Neuronal stem cell (in vitro differentiated cells): Measurements from ENCODE around the gene COPG2.
"Not testable (repeated sequence)": the region's sequence is repeated elsewhere in the genome, so short reads cannot be mapped to it uniquely, and the experiment has no call there.

Experiments
- DNase-seq: peaks from one replicate; pipeline ENCODE4 v3.0.0-alpha.2; 2013; ENCODE audit warnings: low spot score
- H2AFZ ChIP-seq: one replicate; pipeline ENCODE4 v1.6.1; 2013; ENCODE audit warnings: mild to moderate bottlenecking, low read length, inconsistent platforms
- H2AK5ac ChIP-seq: 2 replicates; pipeline ENCODE4 v1.6.1; 2013; ENCODE audit warnings: low read depth, mild to moderate bottlenecking, inconsistent platforms, low read length, moderate library complexity, mixed read lengths
- H2BK120ac ChIP-seq: 2 replicates; pipeline ENCODE4 v1.6.1; 2013; ENCODE audit warnings: low read depth, mild to moderate bottlenecking, inconsistent platforms, low read length, moderate library complexity, mixed read lengths
- H2BK12ac ChIP-seq: one replicate; pipeline ENCODE4 v1.6.1; 2013; ENCODE audit warnings: low read length, inconsistent platforms
- H2BK15ac ChIP-seq: 2 replicates; pipeline ENCODE4 v1.6.1; 2013; ENCODE audit warnings: mild to moderate bottlenecking, low read length, inconsistent platforms, mixed read lengths
- H2BK5ac ChIP-seq: one replicate; pipeline ENCODE4 v1.6.1; 2013; ENCODE audit warnings: inconsistent platforms, mild to moderate bottlenecking, low read length, moderate library complexity
- H3K14ac ChIP-seq: one replicate; pipeline ENCODE4 v1.6.1; 2013; ENCODE audit warnings: low read length, inconsistent platforms
- H3K18ac ChIP-seq: 2 replicates; pipeline ENCODE4 v1.6.1; 2013; ENCODE audit warnings: low read length, inconsistent platforms
- H3K23ac ChIP-seq: 2 replicates; pipeline ENCODE4 v1.6.1; 2013; ENCODE audit warnings: low read depth, mild to moderate bottlenecking, mixed read lengths, low read length, inconsistent platforms; ENCODE audit not compliant: poor library complexity
- H3K27ac ChIP-seq: replicated peaks from 3 replicates; pipeline ENCODE4 v1.5.1; 2013; ENCODE audit warnings: low read length, inconsistent platforms
- H3K27me3 ChIP-seq, 3 experiments: 2 replicates each; pipeline ENCODE4 v1.6.1; 2013; ENCODE audit warnings: low read length in 3 of 3, mild to moderate bottlenecking in 2 of 3, inconsistent platforms in 1 of 3, low read depth in 1 of 3, mixed read lengths in 1 of 3, moderate library complexity in 1 of 3; ENCODE audit not compliant: control insufficient read depth in 3 of 3, insufficient read depth in 3 of 3
- H3K36me3 ChIP-seq, 2 donors: replicated peaks in 1 of 2; 2 replicates each; pipeline ENCODE4 v1.6.1; 2013; ENCODE audit warnings: low read length in 2 of 2; ENCODE audit not compliant: control insufficient read depth in 2 of 2, insufficient read depth in 2 of 2
- H3K4ac ChIP-seq: 2 replicates; pipeline ENCODE4 v1.6.1; 2013; ENCODE audit warnings: inconsistent platforms, mild to moderate bottlenecking, low read length, moderate library complexity
- H3K4me1 ChIP-seq, 2 donors: 1 replicate in 1 of 2; 2 replicates in 1 of 2; pipeline ENCODE4 v1.6.1; 2013; ENCODE audit warnings: low read length in 2 of 2, low read depth in 1 of 2; ENCODE audit not compliant: control insufficient read depth in 2 of 2, insufficient read depth in 1 of 2
- H3K4me2 ChIP-seq: one replicate; pipeline ENCODE4 v1.6.1; 2013; ENCODE audit warnings: mild to moderate bottlenecking, low read length, inconsistent platforms; ENCODE audit not compliant: insufficient read depth, poor library complexity, severe bottlenecking
- H3K4me3 ChIP-seq, 2 donors: 2 replicates each; pipeline ENCODE4 v1.5.1; 2013; ENCODE audit warnings: low read length in 2 of 2, mild to moderate bottlenecking in 2 of 2, inconsistent platforms in 1 of 2, moderate library complexity in 1 of 2
- H3K79me1 ChIP-seq: one replicate; pipeline ENCODE4 v1.6.1; 2013; ENCODE audit warnings: low read depth, mild to moderate bottlenecking, inconsistent platforms, low read length, moderate library complexity
- H3K9ac ChIP-seq: one replicate; pipeline ENCODE4 v1.6.1; 2013; ENCODE audit warnings: mild to moderate bottlenecking, low read depth, low read length, inconsistent platforms; ENCODE audit not compliant: poor library complexity
- H3K9me3 ChIP-seq, 2 donors: replicated peaks in 1 of 2; 2 replicates each; pipeline versions ENCODE3 to v1.6.1; 2013; ENCODE audit warnings: low read length in 2 of 2, mild to moderate bottlenecking in 2 of 2, inconsistent platforms in 1 of 2, low read depth in 1 of 2, mixed read lengths in 1 of 2, moderate library complexity in 1 of 2; ENCODE audit not compliant: control insufficient read depth in 2 of 2, insufficient read depth in 1 of 2
- H4K8ac ChIP-seq: one replicate; pipeline ENCODE4 v1.6.1; 2013; ENCODE audit warnings: low read depth, mild to moderate bottlenecking, inconsistent platforms, low read length, moderate library complexity
- H4K91ac ChIP-seq: one replicate; pipeline ENCODE4 v1.6.1; 2013; ENCODE audit warnings: low read length, low read depth, mild to moderate bottlenecking, inconsistent platforms; ENCODE audit not compliant: poor library complexity
- WGBS, 2 donors: extraction: QIAGEN DNeasy Blood & Tissue Kit; methylation state at CpG; one replicate each; pipeline ENCODE4 v1.1.7; 2013; ENCODE audit warnings: missing lambda C conversion rate in 2 of 2, mixed read lengths in 1 of 2; ENCODE audit not compliant: insufficient read length in 2 of 2, insufficient replicate concordance in 1 of 2; ENCODE audit errors: extremely low coverage in 2 of 2; 5-methylcytosine and 5-hydroxymethylcytosine counted together

The COPG2 gene

GRCh38 chr7:130515315-130516040, 153.1 kb downstream of the COPG2 start:
- Histone ChIP-seq H3K18ac (no peak overlapping the region), H3K36me3 (peaks cover 10 to 76% of the 10 kb centered on the region in 2 donors), H3K4me2 (no peak overlapping the region), H3K4ac (no peak overlapping the region), H2BK120ac (no peak overlapping the region), H2AK5ac (no peak overlapping the region), H4K91ac (no peak overlapping the region), H2BK5ac (no peak overlapping the region), H3K27me3 (no peaks in the 10 kb centered on the region), H3K14ac (no peak overlapping the region), H4K8ac (no peak overlapping the region), H3K4me3 (no peak overlapping the region), H2AFZ (no peak overlapping the region), H2BK15ac (no peak overlapping the region), H3K9me3 (no peaks in the 10 kb centered on the region), H2BK12ac (no peak overlapping the region), H3K9ac (no peak overlapping the region), H3K23ac (no peak overlapping the region), H3K79me1 (no peaks in the 10 kb centered on the region), H3K27ac (peak overlapping the region; percentile 11), H3K4me1 (peaks cover 6 to 9% of the 10 kb centered on the region in 2 donors)
- no peak for DNase-seq
- WGBS, 2 donors: no CpG with 5 or more reads among the region's 3 CpGs

DNA sequence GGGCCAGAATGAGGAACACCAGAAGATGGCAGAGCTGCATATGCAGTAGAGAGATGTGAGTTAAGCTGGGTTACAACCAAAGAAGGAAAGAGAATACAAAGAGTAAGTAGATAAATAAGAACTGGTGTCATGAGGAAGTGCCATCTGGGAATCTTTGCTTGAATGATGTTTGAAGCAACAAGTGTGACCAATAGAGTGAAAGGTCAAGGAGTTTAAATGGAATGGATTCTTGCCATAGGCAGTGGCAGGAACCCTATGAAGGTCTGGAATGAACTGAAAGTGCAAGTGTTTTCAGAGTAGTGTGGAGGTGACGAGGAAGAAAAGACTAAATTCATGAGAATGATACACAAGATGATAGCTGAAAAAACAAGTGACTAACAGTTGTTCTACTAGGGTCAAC, 155.1 kb downstream of the COPG2 start:
- Histone ChIP-seq H3K4me3 (no peak overlapping the region), H3K79me1 (peaks cover 1% of the 10 kb centered on the region), H3K9me3 (no peaks in the 10 kb centered on the region), H2BK12ac (no peak overlapping the region), H2BK5ac (no peak overlapping the region), H3K9ac (no peak overlapping the region), H2AFZ (no peak overlapping the region), H4K8ac (no peak overlapping the region), H3K27ac (no peak overlapping the region), H2BK120ac (no peak overlapping the region), H3K4me2 (no peak overlapping the region), H2AK5ac (no peak overlapping the region), H3K18ac (no peak overlapping the region), H3K4ac (no peak overlapping the region), H3K4me1 (peaks cover 6 to 9% of the 10 kb centered on the region in 2 donors), H3K23ac (no peak overlapping the region), H3K36me3 (peaks cover 15 to 84% of the 10 kb centered on the region in 2 donors), H3K27me3 (no peaks in the 10 kb centered on the region), H2BK15ac (no peak overlapping the region), H4K91ac (no peak overlapping the region), H3K14ac (no peak overlapping the region)
- WGBS, 2 donors: no CpG with 5 or more reads among the region's 1 CpG
- DNase-seq: no peak

GRCh38 chr7:130512038-130512437, 156.5 kb downstream of the COPG2 start:
- not testable (repeated sequence) for H4K8ac ChIP-seq, H3K27ac ChIP-seq, H3K4me2 ChIP-seq, H3K23ac ChIP-seq, H2BK5ac ChIP-seq, H3K18ac ChIP-seq, H3K4ac ChIP-seq, H3K4me3 ChIP-seq, DNase-seq, H3K14ac ChIP-seq, H3K79me1 ChIP-seq, H3K9ac ChIP-seq, H4K91ac ChIP-seq, H2AK5ac ChIP-seq, H2AFZ ChIP-seq, H2BK12ac ChIP-seq, H3K9me3 ChIP-seq, H2BK15ac ChIP-seq, H3K27me3 ChIP-seq, H2BK120ac ChIP-seq, H3K4me1 ChIP-seq
- no CpG with 5 or more reads among the region's 3 CpGs for WGBS, 2 donors
- peaks cover 24 to 84% of the 10 kb centered on the region in 2 donors for H3K36me3 ChIP-seq

GRCh38 chr7:130506358-130506757, 162.2 kb downstream of the COPG2 start:
- no peak overlapping the region for H3K23ac ChIP-seq
- no peak overlapping the region for H3K14ac ChIP-seq
- H2BK15ac ChIP-seq: no peak overlapping the region
- H2BK120ac ChIP-seq: no peak overlapping the region
- H3K4me2 ChIP-seq: no peak overlapping the region
- no peak overlapping the region for H4K8ac ChIP-seq
- H3K27me3 ChIP-seq: no peaks in the 10 kb centered on the region
- peaks cover 41 to 98% of the 10 kb centered on the region in 2 donors for H3K36me3 ChIP-seq
- H2BK12ac ChIP-seq: no peak overlapping the region
- H3K4me3 ChIP-seq: no peak overlapping the region
- H4K91ac ChIP-seq: no peak overlapping the region
- no peak overlapping the region for H3K27ac ChIP-seq
- WGBS, 2 donors: no CpG with 5 or more reads among the region's 3 CpGs
- H3K79me1 ChIP-seq: peaks cover 2% of the 10 kb centered on the region
- H3K9me3 ChIP-seq: no peaks in the 10 kb centered on the region
- H3K18ac ChIP-seq: no peak overlapping the region
- no peak overlapping the region for H3K9ac ChIP-seq
- H2BK5ac ChIP-seq: no peak overlapping the region
- no peak overlapping the region for H2AK5ac ChIP-seq
- no peak for DNase-seq
- no peak overlapping the region for H3K4ac ChIP-seq
- H2AFZ ChIP-seq: no peak overlapping the region
- no peaks in the 10 kb centered on the region for H3K4me1 ChIP-seq
